H1 (cell line): ENCODE data around the gene DENND2D. TPM values are rescaled to one million over a fixed set of nuclear protein-coding genes. Genes with fewer than 3 reads are reported as not detected.

Source experiments
- CTCF ChIA-PET: fragments of 300-600 bp; sonication (Branson Sonifier 250); formaldehyde crosslinking; loops from one replicate; lab custom pipeline; 2021; ENCODE audit not compliant: partially characterized antibody; lab: Charles Lee
- POLR2A ChIA-PET: fragments of 300-600 bp; sonication (Branson Sonifier 250); formaldehyde crosslinking; loops from one replicate; lab custom pipeline; 2021; ENCODE audit warnings: inconsistent platforms; ENCODE audit not compliant: partially characterized antibody; lab: Charles Lee
- DNase-seq, 2 experiments: peaks; one replicate each; pipeline versions ENCODE4 v3.0.0 to v3.0.0-alpha.2; 2010 to 2022; ENCODE audit warnings: low spot score in 2 of 2, low read depth in 1 of 2, mixed read lengths in 1 of 2
- FAIRE-seq: peaks from 2 replicates; lab custom pipeline; 2011; peaks lifted over from hg19 to GRCh38; lab: Jason Lieb, UNC
- H2AFZ ChIP-seq: 2 replicates; pipeline ENCODE4 v1.8.1; 2012; ENCODE audit warnings: low read length, inconsistent platforms
- H2AK5ac ChIP-seq: 2 replicates; pipeline ENCODE4 v1.6.1; 2013; ENCODE audit warnings: low read depth, low read length
- H2BK120ac ChIP-seq: replicated peaks from 2 replicates; pipeline ENCODE3; 2013; ENCODE audit warnings: low read depth, low read length, inconsistent platforms
- H2BK12ac ChIP-seq: 2 replicates; pipeline ENCODE4 v1.6.1; 2013; ENCODE audit warnings: low read depth, low read length
- H2BK15ac ChIP-seq: 2 replicates; pipeline ENCODE4 v1.6.1; 2013; ENCODE audit warnings: low read length
- H2BK20ac ChIP-seq: 2 replicates; pipeline ENCODE4 v1.6.1; 2013; ENCODE audit warnings: low read length
- H2BK5ac ChIP-seq: 2 replicates; pipeline ENCODE4 v1.6.1; 2013; ENCODE audit warnings: low read depth, low read length
- H3K14ac ChIP-seq: 2 replicates; pipeline ENCODE4 v1.6.1; 2013; ENCODE audit warnings: inconsistent platforms; ENCODE audit not compliant: insufficient read length
- H3K18ac ChIP-seq: 2 replicates; pipeline ENCODE4 v1.6.1; 2013; ENCODE audit warnings: low read length; ENCODE audit errors: extremely low read depth
- H3K23ac ChIP-seq: 2 replicates; pipeline ENCODE4 v1.6.1; 2013; ENCODE audit warnings: inconsistent platforms; ENCODE audit not compliant: insufficient read length
- H3K23me2 ChIP-seq: 2 replicates; pipeline ENCODE4 v1.6.1; 2013; ENCODE audit warnings: low read depth, low read length
- H3K27ac ChIP-seq: 2 replicates; pipeline ENCODE4 v1.6.1; 2011; ENCODE audit warnings: low read depth, low read length, inconsistent platforms
- H3K27me3 ChIP-seq, 4 experiments: replicated peaks in 1 of 4; 1 replicate in 1 of 4; 2 replicates in 3 of 4; pipeline versions ENCODE4 v1.6.1 to v1.8.1; 2011 to 2013; ENCODE audit warnings: low read length in 3 of 4, mild to moderate bottlenecking in 3 of 4, inconsistent platforms in 2 of 4, mixed read lengths in 2 of 4, moderate library complexity in 1 of 4; ENCODE audit not compliant: control insufficient read depth in 3 of 4, insufficient read depth in 3 of 4; ENCODE audit errors: extremely low read depth in 1 of 4
- H3K36me3 ChIP-seq, 4 experiments: 2 replicates each; pipeline versions ENCODE4 v1.6.1 to v1.8.1; 2011 to 2013; ENCODE audit warnings: mild to moderate bottlenecking in 4 of 4, low read length in 3 of 4, moderate library complexity in 2 of 4, control low read depth in 1 of 4, inconsistent platforms in 1 of 4; ENCODE audit not compliant: insufficient read depth in 4 of 4, control insufficient read depth in 2 of 4
- H3K4ac ChIP-seq: replicated peaks from 2 replicates; pipeline ENCODE3; 2013; ENCODE audit warnings: low read length, low read depth, mixed read lengths, inconsistent platforms; ENCODE audit not compliant: insufficient read length
- H3K4me1 ChIP-seq, 4 experiments: replicated peaks in 1 of 4; 1 replicate in 1 of 4; 2 replicates in 3 of 4; pipeline versions ENCODE4 v1.6.1 to v1.8.1; 2011 to 2013; ENCODE audit warnings: low read length in 3 of 4, inconsistent platforms in 2 of 4, mixed read lengths in 1 of 4; ENCODE audit not compliant: insufficient read depth in 4 of 4, control insufficient read depth in 3 of 4
- H3K4me2 ChIP-seq, 2 experiments: 2 replicates each; pipeline versions ENCODE4 v1.6.1 to v1.8.1; 2011 to 2013; ENCODE audit warnings: low read depth in 2 of 2, low read length in 2 of 2, control low read depth in 1 of 2, inconsistent platforms in 1 of 2, mild to moderate bottlenecking in 1 of 2; ENCODE audit not compliant: insufficient read depth in 1 of 2
- H3K4me3 ChIP-seq, 4 experiments: fragments of 200-600, 300-600 bp in 1 of 4; sonication (generic), shearing (Covaris generic), sonication (Bioruptor Twin) in 1 of 4; 2 replicates each; pipeline versions ENCODE4 v1.5.1 to v1.8.1; 2011 to 2016; ENCODE audit warnings: low read length in 4 of 4, low read depth in 3 of 4, control low read depth in 2 of 4, inconsistent platforms in 2 of 4, mild to moderate bottlenecking in 2 of 4, mixed read lengths in 1 of 4, moderate library complexity in 1 of 4; ENCODE audit not compliant: insufficient read depth in 2 of 4; ENCODE audit errors: extremely low read depth in 1 of 4
- H3K56ac ChIP-seq: replicated peaks from 2 replicates; pipeline ENCODE3; 2013; ENCODE audit warnings: low read depth, mild to moderate bottlenecking, mixed read lengths, low read length, inconsistent platforms; ENCODE audit not compliant: insufficient read length
- H3K79me1 ChIP-seq: 2 replicates; pipeline ENCODE4 v1.6.1; 2013; ENCODE audit warnings: low read depth, low read length, control low read depth
- H3K79me2 ChIP-seq, 2 experiments: 2 replicates each; pipeline versions ENCODE4 v1.6.1 to v1.8.1; 2012 to 2013; ENCODE audit warnings: low read length in 2 of 2, mild to moderate bottlenecking in 2 of 2, inconsistent platforms in 1 of 2; ENCODE audit not compliant: insufficient read depth in 2 of 2, control insufficient read depth in 1 of 2
- H3K9ac ChIP-seq, 4 experiments: replicated peaks in 1 of 4; 1 replicate in 1 of 4; 2 replicates in 3 of 4; pipeline versions ENCODE4 v1.6.1 to v1.8.1; 2011 to 2013; ENCODE audit warnings: low read depth in 3 of 4, low read length in 3 of 4, control low read depth in 2 of 4, mild to moderate bottlenecking in 2 of 4, moderate library complexity in 2 of 4, inconsistent platforms in 1 of 4; ENCODE audit errors: extremely low read depth in 1 of 4
- H3K9me3 ChIP-seq, 2 experiments: 2 replicates each; pipeline versions ENCODE4 v1.6.1 to v1.8.1; 2012 to 2013; ENCODE audit warnings: mild to moderate bottlenecking in 2 of 2, moderate library complexity in 2 of 2, control low read depth in 1 of 2, inconsistent platforms in 1 of 2, low read depth in 1 of 2, low read length in 1 of 2, mixed read lengths in 1 of 2; ENCODE audit not compliant: insufficient read depth in 2 of 2
- H4K20me1 ChIP-seq, 2 experiments: replicated peaks in 1 of 2; 2 replicates each; pipeline versions ENCODE3 to v1.8.1; 2011 to 2013; ENCODE audit warnings: inconsistent platforms in 2 of 2, low read length in 2 of 2, mild to moderate bottlenecking in 1 of 2; ENCODE audit not compliant: insufficient read depth in 2 of 2, control insufficient read depth in 1 of 2
- H4K5ac ChIP-seq: 2 replicates; pipeline ENCODE4 v1.6.1; 2013; ENCODE audit warnings: low read length, low read depth, mixed read lengths, inconsistent platforms; ENCODE audit not compliant: insufficient read length
- H4K8ac ChIP-seq: 2 replicates; pipeline ENCODE4 v1.8.0; 2013; ENCODE audit warnings: mild to moderate bottlenecking, moderate library complexity, low read length, inconsistent platforms; ENCODE audit not compliant: insufficient read depth; ENCODE audit errors: extremely low read depth
- H4K91ac ChIP-seq: replicated peaks from 2 replicates; pipeline ENCODE3; 2013; ENCODE audit warnings: low read length, mixed read lengths, inconsistent platforms; ENCODE audit not compliant: insufficient read length
- CHD1 ChIP-seq: IDR thresholded peaks from 2 replicates; pipeline ENCODE4 v1.6.1; 2012; ENCODE audit warnings: low read depth, low read length, improper control_type of control experiment
- GTF2F1 ChIP-seq: IDR thresholded peaks from 2 replicates; pipeline ENCODE4 v1.6.1; 2012; ENCODE audit warnings: low read depth, low read length, improper control_type of control experiment, borderline replicate concordance
- HDAC6 ChIP-seq: IDR thresholded peaks from one replicate; pipeline ENCODE4 v1.7.1; 2012; ENCODE audit warnings: low read depth, mild to moderate bottlenecking, inconsistent platforms, low read length, moderate library complexity
- KDM1A ChIP-seq: fragments of 200-600, 300-600 bp; sonication (generic); IDR thresholded peaks from 2 replicates; pipeline ENCODE4 v1.7.1; 2016; ENCODE audit warnings: mild to moderate bottlenecking, low read length, borderline replicate concordance
- KDM5A ChIP-seq: fragments of 200-600 bp; IDR thresholded peaks from 2 replicates; pipeline ENCODE4 v1.7.1; 2012; ENCODE audit warnings: mild to moderate bottlenecking, low read length, inconsistent platforms, mixed read lengths
- SIX5 ChIP-seq: IDR thresholded peaks from 2 replicates; pipeline ENCODE4 v1.6.1; 2011; ENCODE audit warnings: mild to moderate bottlenecking, low read depth, low read length
- SRF ChIP-seq: IDR thresholded peaks from 2 replicates; pipeline ENCODE4 v1.6.1; 2011; ENCODE audit warnings: mild to moderate bottlenecking, low read depth, low read length, moderate library complexity
- SUZ12 ChIP-seq: fragments of 200-600 bp; sonication (generic); IDR thresholded peaks from 2 replicates; pipeline ENCODE4 v1.6.1; 2012; ENCODE audit warnings: mild to moderate bottlenecking, inconsistent platforms, low read length, moderate library complexity, mixed read lengths
- USF2 ChIP-seq: IDR thresholded peaks from 2 replicates; pipeline ENCODE4 v1.6.1; 2011; ENCODE audit warnings: low read length, improper control_type of control experiment
- WGBS, 2 experiments: shearing (Covaris generic) in 1 of 2; methylation state at CpG; one replicate each; pipeline versions ENCODE4 v1.1.6 to v1.1.7; 2013 to 2015; ENCODE audit warnings: low lambda C conversion rate in 2 of 2, mixed read lengths in 2 of 2, inconsistent platforms in 1 of 2, low coverage in 1 of 2, missing lambda C conversion rate in 1 of 2; ENCODE audit not compliant: insufficient replicate concordance in 2 of 2, insufficient coverage in 1 of 2, insufficient read length in 1 of 2; ENCODE audit errors: extremely low coverage in 1 of 2, missing lambda C conversion rate in 1 of 2; 5-methylcytosine and 5-hydroxymethylcytosine counted together
- polyA plus RNA-seq, 7 experiments: library from polyadenylated mRNA; depleted of rRNA in 3 of 7; stranded (reverse) in 5 of 7; unstranded in 2 of 7; fragments of >200 nt in 5 of 7; fragments of 200-250 nt in 2 of 7; gene quantifications; 1 replicate in 5 of 7; 2 replicates in 1 of 7; 4 replicates in 1 of 7; pipeline versions ENCODE4 v1.2.1 to v1.2.3, GENCODE V29; 2011 to 2013; ENCODE audit warnings: missing spikeins in 2 of 7, mixed read lengths in 2 of 7
- total RNA-seq: library from RNA; stranded (reverse); fragmentation: NEBNext Ultra II Directional; extraction: Animal tissue kit (Norgen Biotek cat#: 25700); gene quantifications from 2 replicates; pipeline ENCODE4 v1.2.1, GENCODE V29; 2021

The DENND2D gene
- total and polyA plus RNA-seq, 2 of the 8 experiments (the other 6 are each of a cell fraction or from before 2014, with no cell fraction given), result 0.58 to 1.6 TPM

- H2AK5ac ChIP-seq, result no peak overlapping the region
- H3K36me3 ChIP-seq, result no peaks in the 10 kb centered on the region
- no peak overlapping the region for H2BK12ac ChIP-seq
- no peaks in the 10 kb centered on the region for H3K79me2 ChIP-seq
- no peak overlapping the region for H3K14ac ChIP-seq
- no peak overlapping the region for H2AFZ ChIP-seq
- H3K56ac ChIP-seq, result no peak overlapping the region
- WGBS, 2 experiments, result 85% methylated on average over 3 of the region's 3 CpGs; no CpG with 5 or more reads in 1 of the 2 experiments
- TF ChIP-seq USF2 (no peak), SRF (no peak), HDAC6 (no peak), KDM1A (no peak), SIX5 (no peak), GTF2F1 (no peak), SUZ12 (no peak), KDM5A (no peak), CHD1 (no peak)
- TF ChIP-seq, all 59 proteins: peak for 0
- Histone ChIP-seq H3K4me3 (no peak overlapping the region), H3K9ac (no peak overlapping the region), H4K91ac (no peak overlapping the region), H2BK15ac (no peak overlapping the region), H4K8ac (no peak overlapping the region), H3K27me3 (no peaks in the 10 kb centered on the region; a peak in 1 of 7 replicates), H3K18ac (no peak overlapping the region), H2BK20ac (no peak overlapping the region), H3K4me1 (peaks cover 0 to 4% (median 0%) of the 10 kb centered on the region in 4 experiments; a peak in 2 of 7 replicates), H3K23me2 (no peaks in the 10 kb centered on the region), H3K27ac (no peak overlapping the region), H4K5ac (no peak overlapping the region), H3K9me3 (no peaks in the 10 kb centered on the region), H3K4ac (no peak overlapping the region), H4K20me1 (no peaks in the 10 kb centered on the region), H3K79me1 (no peaks in the 10 kb centered on the region), H2BK120ac (no peak overlapping the region), H3K23ac (no peak overlapping the region), H2BK5ac (no peak overlapping the region), H3K4me2 (no peak overlapping the region)
- POLR2A ChIA-PET, result no interaction called here
- CTCF ChIA-PET, result interaction anchor here (0.6 to 1.9 kb wide), 6 partner anchors 9 to 168 kb away, joined by 3 to 7 read pairs (median 3); no protein-coding TSS in a partner anchor
- FAIRE-seq (no peak), DNase-seq (no peak)
Measured at GRCh38 chr1:111232134-111232533, 31.7 kb upstream of the DENND2D start.
